ENCODE measurements around the gene ZP1. TPM values are rescaled to one million over a fixed set of nuclear protein-coding genes. Genes with fewer than 3 reads are reported as not detected.

ZP1 gene
- total and polyA plus RNA-seq, 2 of the 8 experiments (the other 6 are each of a cell fraction or from before 2014, with no cell fraction given): not detected

- TF ChIP-seq JUN (IDR thresholded peaks at IDR 0.05; ENCODE audit: low read depth, low read length) (no peak), RFX5 (IDR thresholded peaks at IDR 0.05; ENCODE audit: borderline replicate concordance, low read depth, low read length) (no peak), SIRT6 (IDR thresholded peaks at IDR 0.05; ENCODE audit: low read length) (no peak), BACH1 (IDR thresholded peaks at IDR 0.05; ENCODE audit: low read length) (no peak), BRCA1 (IDR thresholded peaks at IDR 0.05; ENCODE audit: low read depth, low read length) (no peak; the same call in 1 of the 2 replicates), MAX (IDR thresholded peaks at IDR 0.05) (peak; percentile 83), RBBP5 (IDR thresholded peaks at IDR 0.05; ENCODE audit: borderline replicate concordance, low read depth, low read length) (no peak), EP300 (IDR thresholded peaks at IDR 0.05; ENCODE audit: borderline replicate concordance in 1 of 2, low read depth in 2 of 2, low read length in 2 of 2) (no peak), SP1 (IDR thresholded peaks at IDR 0.05; ENCODE audit: low read depth, low read length) (no peak), CBX8 (IDR thresholded peaks at IDR 0.05; ENCODE audit: borderline replicate concordance, low read depth, low read length) (no peak), SIN3A (conservative IDR thresholded peaks at IDR 0.05 in 1 of 2, IDR thresholded peaks at IDR 0.05 in 1 of 2; ENCODE audit: low read depth in 1 of 2, low read length in 2 of 2) (peak in 1 of 2 experiments; percentile 75; a peak in 2 of 4 replicates), SRF (IDR thresholded peaks at IDR 0.05; ENCODE audit: low read depth, low read length) (no peak), SP4 (IDR thresholded peaks at IDR 0.05; ENCODE audit: low read length) (0 out of 2 replicates have a peak, but pooled peaks have one; percentile 31), TBP (IDR thresholded peaks at IDR 0.05; ENCODE audit: low read depth, low read length) (peak; percentile 68), TAF7 (optimal IDR thresholded peaks at IDR 0.05; ENCODE audit: borderline replicate concordance, low read depth, low read length) (peak; percentile 82), CBX5 (IDR thresholded peaks at IDR 0.05; ENCODE audit: low read depth, low read length) (no peak), HDAC6 (IDR thresholded peaks at IDR 0.05; ENCODE audit: low read depth, low read length) (no peak), ASH2L (IDR thresholded peaks at IDR 0.05; ENCODE audit: low read length) (peak; percentile 85), NRF1 (IDR thresholded peaks at IDR 0.05; ENCODE audit: low read depth, low read length) (no peak)
- TF ChIP-seq, protein P1, sequence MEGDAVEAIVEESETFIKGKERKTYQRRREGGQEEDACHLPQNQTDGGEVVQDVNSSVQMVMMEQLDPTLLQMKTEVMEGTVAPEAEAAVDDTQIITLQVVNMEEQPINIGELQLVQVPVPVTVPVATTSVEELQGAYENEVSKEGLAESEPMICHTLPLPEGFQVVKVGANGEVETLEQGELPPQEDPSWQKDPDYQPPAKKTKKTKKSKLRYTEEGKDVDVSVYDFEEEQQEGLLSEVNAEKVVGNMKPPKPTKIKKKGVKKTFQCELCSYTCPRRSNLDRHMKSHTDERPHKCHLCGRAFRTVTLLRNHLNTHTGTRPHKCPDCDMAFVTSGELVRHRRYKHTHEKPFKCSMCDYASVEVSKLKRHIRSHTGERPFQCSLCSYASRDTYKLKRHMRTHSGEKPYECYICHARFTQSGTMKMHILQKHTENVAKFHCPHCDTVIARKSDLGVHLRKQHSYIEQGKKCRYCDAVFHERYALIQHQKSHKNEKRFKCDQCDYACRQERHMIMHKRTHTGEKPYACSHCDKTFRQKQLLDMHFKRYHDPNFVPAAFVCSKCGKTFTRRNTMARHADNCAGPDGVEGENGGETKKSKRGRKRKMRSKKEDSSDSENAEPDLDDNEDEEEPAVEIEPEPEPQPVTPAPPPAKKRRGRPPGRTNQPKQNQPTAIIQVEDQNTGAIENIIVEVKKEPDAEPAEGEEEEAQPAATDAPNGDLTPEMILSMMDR (IDR thresholded peaks at IDR 0.05; ENCODE audit: control extremely low read depth in 1 of 3, insufficient read depth in 1 of 3, low read depth in 1 of 3, low read length in 3 of 3): peak in 1 of 3 experiments; percentile 6; a peak in 1 of 4 replicates
- TF ChIP-seq, protein P2, sequence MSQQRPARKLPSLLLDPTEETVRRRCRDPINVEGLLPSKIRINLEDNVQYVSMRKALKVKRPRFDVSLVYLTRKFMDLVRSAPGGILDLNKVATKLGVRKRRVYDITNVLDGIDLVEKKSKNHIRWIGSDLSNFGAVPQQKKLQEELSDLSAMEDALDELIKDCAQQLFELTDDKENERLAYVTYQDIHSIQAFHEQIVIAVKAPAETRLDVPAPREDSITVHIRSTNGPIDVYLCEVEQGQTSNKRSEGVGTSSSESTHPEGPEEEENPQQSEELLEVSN (IDR thresholded peaks at IDR 0.05): peak; percentile 69
Measured at GRCh38 chr11:60906132-60906972, 39.0 kb downstream of the ZP1 start, which contains the start of gene PRPF19 (continued).
